Measurements from ENCODE around the gene NTRK1.

GRCh38 chr1:156911577-156912298 is 51.1 kb downstream of the NTRK1 start:
- no peak for TF ChIP-seq CTCF (IDR thresholded peaks at IDR 0.05; ENCODE audit: low read length)
- no peak for TF ChIP-seq EZH2 (IDR thresholded peaks at IDR 0.05; ENCODE audit: borderline replicate concordance, low read length)
